ENCODE results near the gene PRIMA1. TPM values are rescaled to one million over a fixed set of nuclear protein-coding genes. Genes with fewer than 3 reads are reported as not detected.
A peak's percentile ranks its signal among the peaks of the same experiment; 100 is the strongest.

PRIMA1 gene
- total RNA-seq, result under 1 TPM; 0.33 to 0.88 (median 0.64) TPM

- no peak for TF ChIP-seq CTCF (IDR thresholded peaks at IDR 0.05)
- TF ChIP-seq POLR2A (IDR thresholded peaks at IDR 0.05), result no peak
- H3K4me3 ChIP-seq (replicated peaks in 1 of 3), result peak within 1 kb of the TSS in 2 of 3 donors; percentile 41 to 54
- no peaks in the 10 kb centered on the region for H3K36me3 ChIP-seq
- H3K4me1 ChIP-seq, result peaks cover 5 to 13% of the 10 kb centered on the region in 2 donors
- no peak for DNase-seq
- H3K27me3 ChIP-seq, result no peaks in the 10 kb centered on the region
- 3% methylated on average over 18 of the region's 24 CpGs; no CpG with 5 or more reads in 1 of the 2 donors for WGBS, 2 donors
- intact Hi-C loops (cut with DNase I), result loop anchor here (5.0 to 10.0 kb wide), 2 partner anchors 107 to 131 kb away; no protein-coding TSS in a partner anchor
- peak within 1 kb of the TSS in 1 of 3 donors; percentile 49 for H3K27ac ChIP-seq
- no peaks in the 10 kb centered on the region for H3K9me3 ChIP-seq
Measured at GRCh38 chr14:93788293-93788542, at the start of gene PRIMA1. PRIMA1 (minus strand) TSS chr14:93788485; CDS start chr14:93787718, 767 bp downstream.

DNA sequence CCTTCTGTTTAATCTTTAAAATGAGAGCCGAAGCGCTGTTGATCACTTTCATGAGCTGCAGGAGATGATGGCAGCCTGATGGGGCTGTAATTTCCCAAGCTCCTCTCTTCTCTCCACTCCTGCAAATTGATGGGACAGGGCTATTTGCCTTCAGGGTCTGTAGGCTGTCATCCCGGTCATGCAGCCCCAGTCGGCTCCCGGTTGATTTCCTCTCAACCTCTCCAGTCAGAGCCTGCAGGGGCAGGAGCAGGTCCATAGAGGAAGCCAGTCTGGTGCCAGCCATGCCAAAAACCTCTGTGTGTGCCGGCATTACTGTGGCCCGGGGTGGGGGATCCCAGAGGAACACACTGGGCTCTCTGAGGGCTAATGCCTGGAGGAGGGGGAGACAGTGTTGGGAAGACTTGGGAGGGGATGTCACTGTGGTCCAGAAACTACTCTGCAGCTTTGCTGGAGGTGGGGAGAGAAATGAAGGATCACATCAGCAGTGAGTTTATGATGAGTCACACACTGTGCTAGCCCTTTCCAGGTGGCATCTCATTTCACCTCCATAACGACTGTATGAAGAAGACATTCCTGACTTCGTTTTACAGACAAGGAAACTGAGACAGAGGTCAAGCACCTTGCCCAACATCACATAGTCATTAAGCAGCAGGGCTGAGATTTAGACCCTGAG lies 46.5 kb upstream of the PRIMA1 start:
- H3K9me3 ChIP-seq, result no peaks in the 10 kb centered on the region
- H3K36me3 ChIP-seq, result no peaks in the 10 kb centered on the region
- no peak for DNase-seq
- no peaks in the 10 kb centered on the region for H3K4me1 ChIP-seq
- intact Hi-C loops (cut with DNase I), result no loop called here
- H3K4me3 ChIP-seq (replicated peaks in 1 of 3), result no peak overlapping the region
- H3K27ac ChIP-seq, result no peak overlapping the region
- H3K27me3 ChIP-seq, result no peaks in the 10 kb centered on the region
- TF ChIP-seq POLR2A (IDR thresholded peaks at IDR 0.05) (no peak), CTCF (IDR thresholded peaks at IDR 0.05) (no peak)
- WGBS, 2 donors, result 73 to 77% methylated on average over 9 of the region's 9 CpGs

DNA sequence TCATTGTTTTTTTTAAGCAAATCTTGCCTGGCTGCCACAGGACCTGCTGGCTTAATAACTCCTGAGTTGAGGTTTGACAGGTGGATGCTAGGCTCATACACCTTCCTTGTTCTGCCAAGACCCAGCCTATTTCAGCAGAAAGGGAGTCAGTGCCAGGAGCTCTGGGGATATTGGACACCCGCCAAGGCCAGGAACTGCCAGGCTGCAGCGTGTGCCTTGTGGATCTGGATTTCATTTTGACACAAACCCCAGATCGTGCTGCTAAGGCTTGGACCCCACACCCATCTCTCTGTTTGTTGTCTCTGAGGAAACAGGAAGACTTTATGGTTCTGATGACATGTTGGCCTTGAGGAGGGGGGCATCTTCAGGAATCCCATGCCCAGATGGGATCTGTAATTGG lies 44.4 kb upstream of the PRIMA1 start:
- 6 to 19% methylated on average over 3 of the region's 3 CpGs for WGBS, 2 donors
- H3K4me1 ChIP-seq, result no peaks in the 10 kb centered on the region
- no peak overlapping the region for H3K4me3 ChIP-seq (replicated peaks in 1 of 3)
- TF ChIP-seq POLR2A (IDR thresholded peaks at IDR 0.05) (no peak), CTCF (IDR thresholded peaks at IDR 0.05) (no peak)
- no peaks in the 10 kb centered on the region for H3K9me3 ChIP-seq
- intact Hi-C loops (cut with DNase I), result no loop called here
- H3K36me3 ChIP-seq, result no peaks in the 10 kb centered on the region
- DNase-seq, result peak; percentile 70 to 82
- no peak overlapping the region for H3K27ac ChIP-seq
- H3K27me3 ChIP-seq, result no peaks in the 10 kb centered on the region

- Histone ChIP-seq H3K36me3 (no peaks in the 10 kb centered on the region), H3K4me1 (no peaks in the 10 kb centered on the region), H3K27ac (no peak overlapping the region), H3K27me3 (no peaks in the 10 kb centered on the region), H3K9me3 (no peaks in the 10 kb centered on the region), H3K4me3 (replicated peaks in 1 of 3) (no peak overlapping the region)
- no peak for DNase-seq
- intact Hi-C loops (cut with DNase I), result no loop called here
- 71 to 82% methylated on average over 3 of the region's 3 CpGs for WGBS, 2 donors
- TF ChIP-seq POLR2A (IDR thresholded peaks at IDR 0.05) (no peak), CTCF (IDR thresholded peaks at IDR 0.05) (no peak)
Measured at GRCh38 chr14:93832081-93832480, 43.8 kb upstream of the PRIMA1 start.

GRCh38 chr14:93830753-93831461 lies 42.6 kb upstream of the PRIMA1 start:
- no peaks in the 10 kb centered on the region for H3K36me3 ChIP-seq
- intact Hi-C loops (cut with DNase I), result no loop called here
- H3K4me3 ChIP-seq (replicated peaks in 1 of 3), result no peak overlapping the region
- no peak overlapping the region for H3K27ac ChIP-seq
- 79 to 80% methylated on average over 3 of the region's 3 CpGs for WGBS, 2 donors
- no peaks in the 10 kb centered on the region for H3K9me3 ChIP-seq
- H3K27me3 ChIP-seq, result no peaks in the 10 kb centered on the region
- no peaks in the 10 kb centered on the region for H3K4me1 ChIP-seq
- DNase-seq, result no peak
- no peak for TF ChIP-seq POLR2A (IDR thresholded peaks at IDR 0.05)
- no peak for TF ChIP-seq CTCF (IDR thresholded peaks at IDR 0.05)

Measured in thyroid gland (tissue), 4 donors.